ENCODE results near the gene SYNM. TPM values are rescaled to one million over a fixed set of nuclear protein-coding genes. Genes with fewer than 3 reads are reported as not detected.

Gene SYNM
- total RNA-seq, 4 donors from 2014 or later: 26.7 to 61.2 (median 45.3) TPM

DNA sequence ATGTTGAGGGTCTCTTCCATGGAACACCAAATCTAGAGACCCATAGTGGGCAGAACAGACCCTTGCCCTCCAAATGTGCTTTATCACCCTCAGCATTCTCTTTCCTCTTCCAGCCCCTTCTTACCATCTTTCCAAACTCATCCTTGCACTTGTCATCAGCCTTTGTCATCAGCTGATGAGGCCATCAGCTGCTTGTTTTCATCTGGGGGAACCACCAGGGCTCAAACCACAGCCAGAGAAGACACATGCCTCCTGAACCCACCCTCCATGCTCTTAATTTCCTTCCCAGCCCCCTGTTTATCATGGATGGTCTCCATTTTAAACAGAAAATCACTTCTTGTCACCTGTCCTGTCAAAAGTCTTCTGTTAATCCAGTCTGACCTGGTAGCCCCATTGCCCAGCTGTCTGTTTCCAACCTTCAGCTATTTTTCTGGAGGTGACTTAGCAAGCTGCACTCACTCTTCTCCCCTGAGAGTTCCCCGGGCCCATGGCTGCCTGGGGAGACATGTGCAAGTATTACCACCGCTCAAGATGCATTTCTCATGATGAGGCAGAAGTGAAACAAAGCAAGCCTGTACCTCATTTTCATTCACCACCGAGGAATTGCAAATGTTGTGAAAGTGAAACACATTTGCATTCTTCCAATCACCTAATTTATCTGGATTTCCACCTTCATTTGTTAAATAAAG is 14.7 kb upstream of the SYNM start:
- TF ChIP-seq, protein P1, sequence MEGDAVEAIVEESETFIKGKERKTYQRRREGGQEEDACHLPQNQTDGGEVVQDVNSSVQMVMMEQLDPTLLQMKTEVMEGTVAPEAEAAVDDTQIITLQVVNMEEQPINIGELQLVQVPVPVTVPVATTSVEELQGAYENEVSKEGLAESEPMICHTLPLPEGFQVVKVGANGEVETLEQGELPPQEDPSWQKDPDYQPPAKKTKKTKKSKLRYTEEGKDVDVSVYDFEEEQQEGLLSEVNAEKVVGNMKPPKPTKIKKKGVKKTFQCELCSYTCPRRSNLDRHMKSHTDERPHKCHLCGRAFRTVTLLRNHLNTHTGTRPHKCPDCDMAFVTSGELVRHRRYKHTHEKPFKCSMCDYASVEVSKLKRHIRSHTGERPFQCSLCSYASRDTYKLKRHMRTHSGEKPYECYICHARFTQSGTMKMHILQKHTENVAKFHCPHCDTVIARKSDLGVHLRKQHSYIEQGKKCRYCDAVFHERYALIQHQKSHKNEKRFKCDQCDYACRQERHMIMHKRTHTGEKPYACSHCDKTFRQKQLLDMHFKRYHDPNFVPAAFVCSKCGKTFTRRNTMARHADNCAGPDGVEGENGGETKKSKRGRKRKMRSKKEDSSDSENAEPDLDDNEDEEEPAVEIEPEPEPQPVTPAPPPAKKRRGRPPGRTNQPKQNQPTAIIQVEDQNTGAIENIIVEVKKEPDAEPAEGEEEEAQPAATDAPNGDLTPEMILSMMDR (IDR thresholded peaks at IDR 0.05; ENCODE audit: low read depth): no peak

DNA sequence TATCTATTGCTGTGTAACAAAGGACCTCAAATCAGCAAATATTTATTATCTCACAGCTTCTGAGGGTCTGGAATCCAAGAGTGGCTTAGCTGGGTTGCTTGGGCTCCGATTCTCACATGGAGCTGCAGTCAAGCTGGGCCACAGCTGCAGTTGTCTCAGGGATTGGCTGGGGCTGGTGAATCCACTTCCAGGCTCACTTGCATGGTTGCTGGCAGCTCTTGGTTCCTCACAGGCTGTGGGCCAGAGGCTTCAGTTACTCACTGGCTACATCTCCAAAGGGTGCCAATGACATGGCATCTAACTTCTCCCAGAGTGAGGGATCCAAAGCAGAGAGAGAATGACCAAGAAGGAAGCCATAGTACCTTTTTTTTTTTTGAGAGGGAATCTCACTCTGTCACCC is 13.9 kb upstream of the SYNM start:
- TF ChIP-seq, protein P1 (IDR thresholded peaks at IDR 0.05; ENCODE audit: low read depth): no peak

DNA sequence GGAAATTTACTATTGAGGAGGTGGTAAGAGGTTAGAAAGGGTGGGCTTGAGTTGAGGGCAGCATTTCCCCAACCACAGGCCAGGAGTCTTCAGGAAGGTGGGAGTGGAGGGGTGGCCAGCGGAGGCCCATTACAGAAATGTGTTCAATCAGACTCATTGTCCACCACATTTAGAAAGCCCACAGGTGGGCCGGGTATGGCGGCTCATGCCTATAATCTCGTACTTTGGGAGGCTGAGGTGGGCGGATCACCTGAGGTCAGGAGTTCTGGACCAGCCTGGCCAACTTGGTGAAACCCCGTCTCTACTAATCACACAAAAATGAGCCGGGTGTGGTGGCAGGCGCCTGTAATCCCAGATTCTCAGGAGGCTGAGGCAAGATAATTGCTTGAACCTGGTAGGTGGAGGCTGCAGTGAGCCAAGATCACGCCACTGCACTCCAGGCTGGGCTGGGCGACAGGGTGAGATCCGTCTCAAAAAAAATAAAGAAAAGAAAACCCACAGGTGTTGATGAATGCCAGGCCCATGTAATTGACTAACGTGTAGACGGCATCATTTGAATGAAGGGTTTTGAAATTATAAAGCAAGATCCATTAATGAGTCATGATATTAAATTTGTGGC is 12.2 kb upstream of the SYNM start:
- TF ChIP-seq, protein P1 (IDR thresholded peaks at IDR 0.05; ENCODE audit: low read depth): no peak

DNA sequence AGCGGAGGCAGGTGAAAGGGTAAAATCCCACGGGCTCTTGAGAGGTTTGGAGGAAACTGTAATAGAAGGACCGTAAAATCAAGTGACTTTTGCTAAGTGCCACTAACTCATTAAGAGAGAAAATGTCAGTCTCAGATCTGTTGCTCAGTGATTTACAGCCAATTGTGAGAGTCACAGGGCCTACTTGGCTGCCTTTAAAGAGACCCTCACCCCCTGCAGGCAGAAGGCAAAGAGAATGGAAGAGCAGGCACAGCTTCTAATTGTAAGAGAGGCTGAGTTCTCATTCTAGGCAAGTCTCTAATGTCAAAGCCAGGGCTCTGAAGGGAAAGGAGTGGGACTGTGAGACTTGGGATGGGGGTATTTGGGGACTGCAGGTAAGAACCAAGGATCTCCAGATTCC is 9.3 kb upstream of the SYNM start:
- TF ChIP-seq, protein P1 (IDR thresholded peaks at IDR 0.05; ENCODE audit: low read depth): no peak

DNA sequence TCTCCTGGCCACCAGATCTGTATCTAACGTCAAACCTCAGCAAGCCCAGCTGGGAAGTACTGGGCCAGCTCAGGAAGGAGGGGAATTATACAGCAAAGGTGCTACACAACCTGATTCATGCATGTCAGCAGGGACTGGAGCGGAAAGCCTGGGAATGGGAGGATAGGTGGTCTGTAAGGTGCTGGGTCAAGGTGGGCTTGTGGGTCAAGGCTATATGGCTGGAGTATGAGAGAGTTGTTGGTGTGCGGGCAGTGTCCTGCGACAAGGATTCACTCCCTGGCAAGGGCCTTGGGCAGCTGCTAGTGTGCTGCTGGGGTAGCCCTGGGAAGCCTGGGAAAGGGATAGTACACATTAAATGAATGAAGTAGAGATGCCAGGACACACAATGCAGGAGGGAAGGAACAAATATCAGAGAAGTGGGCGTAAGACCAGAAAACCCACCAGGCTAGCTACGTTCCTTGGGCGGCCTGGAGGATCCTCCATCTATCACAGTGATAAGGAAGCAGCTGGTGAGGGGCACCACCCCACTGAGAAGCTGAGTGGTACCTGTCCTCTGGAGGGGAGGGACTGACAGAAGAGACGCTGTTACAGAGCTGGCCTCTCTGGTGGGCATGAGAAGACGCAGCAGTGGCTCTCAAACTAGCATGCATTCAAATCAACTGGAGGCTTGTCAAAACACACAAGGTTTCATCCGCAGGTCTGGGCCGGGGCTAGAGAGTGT is 8.5 kb upstream of the SYNM start:
- TF ChIP-seq, protein P1 (IDR thresholded peaks at IDR 0.05; ENCODE audit: low read depth): no peak

DNA sequence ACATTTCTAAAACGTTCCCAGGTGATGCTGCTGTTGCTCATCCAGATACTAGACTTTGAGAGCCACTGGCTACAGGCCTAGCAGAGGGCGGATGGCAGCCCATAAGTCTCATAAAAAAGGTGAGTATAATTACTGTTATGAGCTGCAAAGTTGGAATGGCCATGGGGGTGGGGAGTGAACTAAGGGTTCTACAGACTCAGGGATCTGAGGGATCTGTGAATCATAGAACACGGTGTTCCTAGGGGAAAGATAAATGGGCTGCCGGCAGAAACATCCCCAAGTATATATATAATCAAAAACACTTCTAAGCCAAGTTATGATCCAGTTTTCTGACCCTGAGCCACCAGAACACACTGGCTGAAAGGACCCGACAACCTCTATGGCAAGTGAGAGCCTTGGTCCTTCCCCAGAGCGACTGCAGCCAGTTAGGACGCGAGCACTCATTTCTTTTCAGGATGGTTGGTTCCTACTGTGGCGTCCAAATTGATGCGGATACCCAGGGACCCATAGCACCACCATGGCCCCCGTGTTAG is 7.9 kb upstream of the SYNM start:
- TF ChIP-seq, protein P1 (IDR thresholded peaks at IDR 0.05; ENCODE audit: low read depth): no peak

Data from subcutaneous adipose tissue (tissue), 4 donors.